K562 (cell line): Measurements from ENCODE around the gene DLK1. TPM values are rescaled to one million over a fixed set of nuclear protein-coding genes. Genes with fewer than 3 reads are reported as not detected.

Experiments used
- ATAC-seq: fragments of 200-7000 bp; cut with Tn5 transposase; 3 replicates; pipeline ENCODE4 v1.9.1; 2020; ENCODE audit warnings: moderate library complexity
- BruUV-seq: library from RNA; stranded (reverse); fragments of 400-500 nt; replicated peaks from 2 replicates; lab custom pipeline; 2021; lab: Mats Ljungman, UMichigan
- CTCF ChIA-PET: fragments of 300-600 bp; formaldehyde crosslinking; extraction: SDS; loops from one replicate; lab custom pipeline; 2021; ENCODE audit warnings: low intra/inter-chr PET ratio; lab: Yijun Ruan, JAX
- POLR2A ChIA-PET: fragments of 300-600, 350-650 bp; sonication (Branson Sonifier 250); formaldehyde crosslinking; extraction: SDS; loops from one replicate; lab custom pipeline; 2021; ENCODE audit warnings: antibody characterized with exemption, inconsistent platforms; lab: Yijun Ruan, JAX
- DNase-seq, 4 experiments: peaks; one replicate each; pipeline versions ENCODE4 v3.0.0 to v3.0.0-alpha.2; 2011 to 2018; ENCODE audit warnings: low spot score in 3 of 4, mixed read lengths in 3 of 4; ENCODE audit errors: extremely low read depth in 1 of 4
- FAIRE-seq: peaks from 2 replicates; lab custom pipeline; 2011; peaks lifted over from hg19 to GRCh38; lab: Jason Lieb, UNC
- H2AFZ ChIP-seq: 2 replicates; pipeline ENCODE4 v1.6.0; 2011; ENCODE audit warnings: low read depth, low read length, control low read depth, inconsistent platforms
- H3K27ac ChIP-seq: fragments of 200-600 bp; 3 replicates; pipeline ENCODE4 v1.8.0; 2011; ENCODE audit warnings: low read depth, mild to moderate bottlenecking, control low read depth, inconsistent platforms, low read length, moderate library complexity, mixed read lengths; ENCODE audit errors: extremely low read depth
- H3K27me3 ChIP-seq, 2 experiments: fragments of 300-600 bp in 1 of 2; 2 replicates in 1 of 2; 3 replicates in 1 of 2; pipeline versions ENCODE4 v1.6.0 to v1.8.0; 2011; ENCODE audit warnings: inconsistent platforms in 2 of 2, low read length in 2 of 2, mild to moderate bottlenecking in 1 of 2, mixed read lengths in 1 of 2, moderate library complexity in 1 of 2; ENCODE audit not compliant: control insufficient read depth in 2 of 2, insufficient read depth in 2 of 2
- H3K36me3 ChIP-seq: fragments of 300-600 bp; 3 replicates; pipeline ENCODE4 v1.8.0; 2011; ENCODE audit warnings: mild to moderate bottlenecking, low read length, inconsistent platforms; ENCODE audit not compliant: control insufficient read depth, insufficient read depth
- H3K4me1 ChIP-seq, 2 experiments: fragments of 200-600 bp in 1 of 2; replicated peaks in 1 of 2; 2 replicates in 1 of 2; 3 replicates in 1 of 2; pipeline versions ENCODE4 v1.5.1 to v1.8.0; 2011; ENCODE audit warnings: inconsistent platforms in 2 of 2, low read length in 2 of 2, mild to moderate bottlenecking in 1 of 2, mixed read lengths in 1 of 2, moderate library complexity in 1 of 2; ENCODE audit not compliant: control insufficient read depth in 2 of 2, insufficient read depth in 2 of 2
- H3K4me2 ChIP-seq: 2 replicates; pipeline ENCODE4 v1.6.1; 2011; ENCODE audit warnings: low read length, control low read depth, inconsistent platforms, mixed read lengths; ENCODE audit not compliant: insufficient read depth
- H3K4me3 ChIP-seq: fragments of 200-600 bp; sonication (generic), shearing (Covaris generic); 2 replicates; pipeline ENCODE4 v1.5.1; 2016; ENCODE audit warnings: control low read depth, inconsistent platforms
- H3K79me2 ChIP-seq: fragments of 200-600 bp; 3 replicates; pipeline ENCODE4 v1.8.0; 2011; ENCODE audit warnings: low read length, inconsistent platforms; ENCODE audit not compliant: control insufficient read depth, insufficient read depth
- H3K9ac ChIP-seq, 2 experiments: 2 replicates each; pipeline versions ENCODE4 v1.6.0 to v1.6.1; 2011; ENCODE audit warnings: low read depth in 2 of 2, low read length in 2 of 2, control low read depth in 1 of 2, inconsistent platforms in 1 of 2, mild to moderate bottlenecking in 1 of 2, mixed read lengths in 1 of 2; ENCODE audit not compliant: insufficient read depth in 1 of 2
- H3K9me1 ChIP-seq: one replicate; pipeline ENCODE4 v1.6.0; 2011; ENCODE audit warnings: inconsistent platforms, mild to moderate bottlenecking, low read length, moderate library complexity; ENCODE audit not compliant: control insufficient read depth, insufficient read depth
- H3K9me3 ChIP-seq: replicated peaks from 2 replicates; pipeline ENCODE4 v1.5.1; 2011; ENCODE audit warnings: low read depth, low read length, inconsistent platforms; ENCODE audit not compliant: control insufficient read depth, insufficient read depth
- H4K20me1 ChIP-seq: replicated peaks from 2 replicates; pipeline ENCODE4 v1.6.1; 2011; ENCODE audit warnings: low read length, inconsistent platforms, mixed read lengths; ENCODE audit not compliant: control insufficient read depth, insufficient read depth
- BCOR ChIP-seq: fragments of 450-650 bp; IDR thresholded peaks from 2 replicates; pipeline ENCODE4 v1.6.1; 2016
- BMI1 ChIP-seq: fragments of 150-350 bp; IDR thresholded peaks from 2 replicates; pipeline ENCODE4 v1.6.1; 2014; ENCODE audit warnings: low read length
- HNRNPLL ChIP-seq: fragments of 200-400 bp; formaldehyde crosslinking; IDR thresholded peaks from 2 replicates; pipeline ENCODE4 v1.6.1; 2017; ENCODE audit warnings: low read length, low read depth, mild to moderate bottlenecking; ENCODE audit not compliant: poor library complexity, severe bottlenecking
- KDM1A ChIP-seq, 2 experiments: fragments of 450-650 bp; IDR thresholded peaks; 2 replicates each; pipeline ENCODE4 v1.6.1; 2016; ENCODE audit warnings: mild to moderate bottlenecking in 2 of 2
- MYBL2 ChIP-seq, 2 experiments: fragments of 450-650 bp in 1 of 2; sonication (generic) in 1 of 2; formaldehyde crosslinking in 1 of 2; IDR thresholded peaks; 2 replicates each; pipeline versions ENCODE4 v1.6.1 to v1.8.1; 2017 to 2022; ENCODE audit warnings: borderline replicate concordance in 1 of 2, inconsistent platforms in 1 of 2, low read depth in 1 of 2, mild to moderate bottlenecking in 1 of 2, missing genetic modification reagents in 1 of 2, moderate library complexity in 1 of 2
- NFE2L1 ChIP-seq: fragments of 450-650 bp; IDR thresholded peaks from 2 replicates; pipeline ENCODE4 v1.6.1; 2016; ENCODE audit warnings: missing genetic modification characterization, low read depth, mild to moderate bottlenecking, missing compliant biosample characterization, moderate library complexity, borderline replicate concordance
- POLR3A ChIP-seq: IDR thresholded peaks from 2 replicates; pipeline ENCODE4 v1.6.1; 2011; ENCODE audit warnings: borderline replicate concordance, mild to moderate bottlenecking, moderate library complexity; ENCODE audit not compliant: insufficient read length, insufficient read depth; ENCODE audit errors: extremely low read depth
- RBM25 ChIP-seq: fragments of 200-400 bp; formaldehyde crosslinking; IDR thresholded peaks from 2 replicates; pipeline ENCODE4 v1.6.1; 2018; ENCODE audit warnings: low read length, low read depth, moderate library complexity; ENCODE audit not compliant: severe bottlenecking
- U2AF2 ChIP-seq: fragments of 200-400 bp; formaldehyde crosslinking; optimal IDR thresholded peaks from 2 replicates; pipeline ENCODE3; 2017; ENCODE audit warnings: low read depth, mild to moderate bottlenecking, low read length
- WGBS: fragments of 100-300 bp; shearing (Covaris generic); methylation state at CpG from one replicate; pipeline ENCODE4 v1.1.6; 2016; ENCODE audit warnings: low coverage, mixed read lengths; ENCODE audit not compliant: insufficient coverage; ENCODE audit errors: missing lambda C conversion rate; 5-methylcytosine and 5-hydroxymethylcytosine counted together
- in situ Hi-C: fragments of 300-500 bp; cut with MboI; formaldehyde crosslinking; loops from 4 replicates; pipeline ENCODE4 v1.15.0; 2018; ENCODE audit warnings: inconsistent platforms, mixed read lengths
- intact Hi-C: fragments of 100-400 bp; cut with micrococcal nuclease; formaldehyde crosslinking; loops from 2 replicates; pipeline ENCODE4 v1.14.2; 2022
- polyA plus RNA-seq, 8 experiments: library from polyadenylated mRNA; depleted of rRNA in 4 of 8; stranded (reverse) in 5 of 8; unstranded in 3 of 8; fragments of >200 nt; fragmentation: Nextera tagmentation in 2 of 8; fragmentation: Illumina TruSeq in 1 of 8; extraction: Ambion mirVana in 2 of 8; extraction: Trizol in 1 of 8; gene quantifications; 2 replicates each; pipeline versions ENCODE4 v1.2.1 to v1.2.3, GENCODE V29; 2011 to 2014; ENCODE audit warnings: inconsistent platforms in 1 of 8, missing spikeins in 1 of 8
- total RNA-seq, 7 experiments: library from RNA; depleted of rRNA in 6 of 7; stranded (reverse); fragments of >200 nt in 6 of 7; fragmentation: Illumina TruSeq in 2 of 7; extraction: Trizol in 2 of 7; gene quantifications; 2 replicates each; pipeline versions ENCODE4 v1.2.1 to v1.2.3, GENCODE V29; 2011 to 2021; ENCODE audit warnings: low replicate concordance in 1 of 7

The DLK1 gene
- total and polyA plus RNA-seq, 9 of the 15 experiments (the other 6 are each of a cell fraction or from before 2014, with no cell fraction given), result 4.4 to 97.2 (median 15.3) TPM

DNA sequence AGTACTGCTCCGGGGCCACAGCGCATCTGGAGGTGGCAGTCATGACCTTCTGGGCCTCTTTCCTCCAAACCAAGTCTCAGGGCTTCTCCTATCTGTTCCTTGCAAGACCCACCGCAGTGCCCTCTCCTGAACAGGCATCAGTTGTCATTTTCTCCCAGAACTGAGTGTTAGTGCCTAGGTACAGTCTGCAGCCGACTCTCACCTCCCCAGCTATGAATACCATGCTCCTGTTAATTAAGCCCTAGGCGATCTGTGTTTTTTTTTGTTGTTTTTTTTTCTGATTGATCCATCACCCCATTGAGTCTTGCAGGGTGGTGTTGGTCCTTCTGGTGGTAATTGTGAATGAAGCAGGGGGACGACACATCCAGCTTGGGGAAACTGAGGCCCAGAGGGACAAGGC lies 47.5 kb upstream of the DLK1 start:
- in situ Hi-C loops (no loop called here), intact Hi-C loops (no loop called here)
- DNase-seq (no peak), ATAC-seq (no peak), FAIRE-seq (no peak)
- H3K27ac ChIP-seq, result peak overlapping the region; percentile 87; the same call in 2 of the 3 replicates
- H3K4me2 ChIP-seq, result no peak overlapping the region
- no peak overlapping the region for H2AFZ ChIP-seq
- CTCF ChIA-PET, result no interaction called here
- H3K9me1 ChIP-seq, result no peaks in the 10 kb centered on the region
- no peak for TF ChIP-seq HNRNPLL
- no peak for TF ChIP-seq MYBL2 (IDR thresholded peaks at IDR 0.05; ENCODE audit: low read depth)
- no peak for TF ChIP-seq MYBL2 (CRISPR knock-in tag; IDR thresholded peaks at IDR 0.05; ENCODE audit: borderline replicate concordance)
- TF ChIP-seq NFE2L1 (tag), result no peak
- no peak for TF ChIP-seq BMI1
- TF ChIP-seq KDM1A (IDR thresholded peaks at IDR 0.05), result peak in 1 of 2 experiments; percentile 20; a peak in 1 of 4 replicates
- peak; percentile 70 for TF ChIP-seq BCOR
- TF ChIP-seq POLR3A, result no peak
- peak; percentile 80 for TF ChIP-seq RBM25
- TF ChIP-seq U2AF2, result no peak
- H3K27me3 ChIP-seq, result no peaks in the 10 kb centered on the region
- peak overlapping the region; percentile 25 to 42; a peak in 1 of 4 replicates for H3K9ac ChIP-seq
- H3K79me2 ChIP-seq, result no peaks in the 10 kb centered on the region
- 86% methylated on average over 5 of the region's 6 CpGs for WGBS
- BruUV-seq, result no TSS peak
- H3K9me3 ChIP-seq, result no peaks in the 10 kb centered on the region
- POLR2A ChIA-PET, result interaction anchor here (0.7 kb wide), 1 partner anchor 578 kb away, joined by 3 read pairs; no protein-coding TSS in a partner anchor
- no peaks in the 10 kb centered on the region for H3K36me3 ChIP-seq
- peaks cover 64 to 66% of the 10 kb centered on the region in 2 experiments for H3K4me1 ChIP-seq
- H3K4me3 ChIP-seq, result no peak overlapping the region
- no peaks in the 10 kb centered on the region for H4K20me1 ChIP-seq
